GM19455 (cell line): ENCODE results near the gene ULBP2.
"Not testable (repeated sequence)": the region's sequence is repeated elsewhere in the genome, so short reads cannot be mapped to it uniquely, and the experiment has no call there.

Experiments used
- ATAC-seq: cut with Tn5 transposase; IDR thresholded peaks from one replicate; pipeline ENCODE4 v1.9.1; 2021; ENCODE audit not compliant: unreplicated experiment

The ULBP2 gene

DNA sequence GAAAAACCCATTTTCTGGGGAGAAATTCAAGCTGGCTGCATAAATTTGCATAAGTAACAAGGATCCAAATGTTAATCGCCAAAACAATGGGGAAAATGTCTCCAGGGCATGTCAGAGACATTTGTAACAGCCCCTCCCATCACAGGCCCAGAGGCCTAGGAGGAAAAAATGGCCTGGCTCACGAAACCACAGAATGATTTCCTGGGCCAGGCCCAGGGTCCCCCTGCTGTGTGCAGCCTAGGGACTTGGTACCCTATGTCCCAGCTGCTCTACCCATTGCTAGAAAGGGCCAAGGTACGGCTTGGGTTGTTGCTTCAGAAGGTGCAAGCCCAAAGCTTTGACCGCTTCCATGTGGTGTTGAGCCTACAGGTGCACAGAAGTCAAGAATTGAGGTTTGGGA, 33.3 kb upstream of the ULBP2 start:
- ATAC-seq: not testable (repeated sequence)

- no peak for ATAC-seq
Measured at GRCh38 chr6:149909701-149910470, 31.9 kb upstream of the ULBP2 start.

GRCh38 chr6:149910721-149911151, 31.1 kb upstream of the ULBP2 start:
- ATAC-seq: no peak

DNA sequence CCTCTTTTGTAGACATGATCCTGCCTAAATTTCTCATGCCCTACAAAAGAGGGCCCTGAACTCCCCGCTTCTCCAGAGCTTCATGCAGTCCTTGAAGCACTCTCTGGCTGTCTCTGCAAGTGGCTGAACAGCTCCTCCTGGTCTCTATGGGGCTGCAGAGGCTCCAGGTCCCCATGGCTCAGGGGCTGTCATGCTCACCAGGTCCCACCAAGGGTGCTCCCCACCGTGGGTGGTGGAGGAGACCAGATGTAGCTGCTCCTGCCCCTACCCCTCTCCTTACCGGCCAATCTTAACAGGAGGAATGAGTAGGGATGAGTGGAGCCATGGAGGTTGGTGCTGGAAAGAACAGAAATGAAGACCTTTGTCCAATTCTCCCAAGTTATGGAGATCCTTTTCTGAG, 29.1 kb upstream of the ULBP2 start:
- ATAC-seq: not testable (repeated sequence)

GRCh38 chr6:149913085-149913484, 28.7 kb upstream of the ULBP2 start:
- no peak for ATAC-seq

DNA sequence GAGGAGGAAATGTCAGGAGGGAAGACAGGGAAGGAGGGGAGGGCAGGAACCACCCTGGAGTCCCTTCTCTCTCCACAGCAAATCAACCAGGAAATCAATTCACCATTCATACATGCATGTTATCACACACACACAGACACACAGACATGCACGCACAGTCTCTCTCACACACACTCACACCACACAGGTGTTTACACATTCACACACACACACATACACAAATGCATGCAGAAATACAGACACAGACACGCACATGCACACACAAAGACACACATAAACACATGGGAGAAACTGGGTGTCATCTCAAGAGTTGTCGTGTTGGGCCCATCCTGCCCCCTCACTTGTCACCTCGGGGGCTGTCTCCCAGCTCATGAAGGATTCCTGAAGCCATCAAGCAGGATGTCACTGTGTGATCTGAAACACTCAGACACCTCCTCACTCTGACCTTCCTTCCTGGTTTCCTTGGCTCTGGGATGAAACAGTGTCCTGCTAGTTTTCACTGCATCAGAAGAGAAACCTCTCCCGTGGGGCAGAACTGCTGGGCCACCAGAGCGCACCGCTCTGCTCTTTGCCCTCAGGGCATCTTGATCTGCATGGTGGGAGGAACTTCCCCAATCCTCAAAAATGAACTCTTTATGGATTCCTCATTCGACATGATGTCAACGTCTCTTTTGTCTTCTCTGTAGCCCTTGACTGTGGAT, 28.1 kb upstream of the ULBP2 start:
- no peak for ATAC-seq

GRCh38 chr6:149915970-149916865, 25.6 kb upstream of the ULBP2 start:
- no peak for ATAC-seq

GRCh38 chr6:149917679-149918078, 24.1 kb upstream of the ULBP2 start:
- ATAC-seq: no peak

- no peak for ATAC-seq
Measured at GRCh38 chr6:149918151-149918905, 23.5 kb upstream of the ULBP2 start.

DNA sequence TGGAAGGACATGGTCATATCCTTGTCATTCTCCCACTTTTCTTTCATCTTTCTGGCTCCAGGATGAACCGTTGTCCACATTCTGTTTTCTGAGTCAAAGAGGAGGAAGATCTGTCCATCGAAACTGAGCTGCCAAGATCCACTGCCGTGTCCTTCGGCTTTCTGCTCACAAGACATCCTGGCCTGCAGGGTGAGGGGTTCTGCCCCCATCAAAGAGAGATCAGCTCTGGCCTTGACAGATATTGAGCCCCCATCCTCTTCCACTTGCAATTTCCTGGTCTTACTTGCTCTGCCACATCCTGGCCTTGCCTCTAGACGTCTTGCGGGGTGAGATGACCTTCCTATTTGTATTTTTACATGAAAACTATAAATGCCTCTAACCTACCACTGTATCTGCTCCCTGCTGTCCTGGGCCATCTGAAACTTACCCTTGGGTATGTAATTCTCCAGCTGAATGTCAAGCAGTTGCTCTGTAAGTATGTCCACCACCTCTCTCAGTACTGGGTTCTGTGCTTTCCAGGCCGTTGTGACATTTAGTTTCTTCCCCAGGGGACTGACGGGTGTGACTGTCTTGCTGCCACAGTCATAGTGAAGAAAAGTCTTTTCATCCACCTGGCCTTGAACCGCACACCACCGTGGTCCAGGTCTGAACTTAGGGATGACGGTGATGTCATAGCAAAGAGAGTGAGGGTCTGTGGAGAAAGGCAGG, 22.5 kb upstream of the ULBP2 start:
- ATAC-seq: not testable (repeated sequence)

DNA sequence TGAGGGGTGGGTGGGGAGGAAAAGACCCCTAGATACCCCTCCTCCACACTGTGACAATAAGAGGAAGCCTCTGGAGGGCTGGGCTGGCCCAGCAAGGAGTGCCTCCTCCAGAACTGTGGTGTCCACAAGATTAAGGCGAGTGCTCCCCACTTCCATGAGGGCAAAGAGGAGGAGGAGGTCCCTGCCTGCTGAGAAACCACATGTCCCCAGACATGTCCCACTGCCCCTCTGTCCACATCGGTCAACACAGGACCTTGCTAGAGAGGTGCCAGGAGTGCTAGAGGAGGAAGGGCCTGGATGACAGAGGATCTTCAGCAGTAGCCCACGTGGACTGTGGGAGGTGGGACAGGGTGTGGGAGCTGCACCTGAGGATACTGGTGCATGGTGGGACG, 22.0 kb upstream of the ULBP2 start:
- no peak for ATAC-seq

DNA sequence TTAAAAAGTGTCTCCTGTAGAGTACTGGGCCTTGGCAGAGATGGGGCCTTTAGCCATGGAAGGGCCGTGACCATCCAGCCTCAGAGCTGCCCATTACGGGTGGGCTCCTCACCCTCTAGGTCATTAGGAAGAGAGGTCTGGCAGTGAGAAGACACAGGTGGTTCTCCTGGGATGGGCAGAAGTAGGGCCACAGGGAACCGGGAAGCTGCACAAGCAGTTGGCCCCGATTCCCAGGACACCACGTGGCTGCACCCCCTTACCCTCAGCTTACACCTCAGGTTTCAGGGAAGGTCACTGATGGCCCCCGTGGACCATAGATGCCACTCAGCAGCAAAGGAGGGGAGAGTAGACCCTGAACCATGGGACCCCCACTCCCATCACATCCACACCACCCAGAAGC, 20.5 kb upstream of the ULBP2 start:
- ATAC-seq: no peak

DNA sequence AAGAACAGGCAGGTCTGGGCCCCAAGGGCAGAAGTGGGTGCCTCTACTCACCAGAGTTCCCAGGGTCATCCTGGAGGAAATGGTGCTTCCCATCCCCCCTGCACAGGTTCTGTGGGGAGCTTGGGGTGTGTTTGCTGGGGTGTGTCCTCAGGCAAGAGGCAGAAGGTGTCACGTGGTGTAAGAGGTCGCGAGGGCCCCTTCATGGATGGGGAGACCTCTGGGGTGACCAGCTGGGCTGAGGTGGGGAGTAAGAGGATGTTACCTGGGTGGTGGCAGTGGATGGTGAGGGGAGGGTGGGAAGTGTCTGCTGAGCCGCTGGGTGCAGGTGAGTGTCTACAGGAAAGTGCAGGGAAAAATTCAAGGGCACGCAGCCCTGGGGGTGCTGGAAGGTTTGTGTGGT, 19.7 kb upstream of the ULBP2 start:
- not testable (repeated sequence) for ATAC-seq

DNA sequence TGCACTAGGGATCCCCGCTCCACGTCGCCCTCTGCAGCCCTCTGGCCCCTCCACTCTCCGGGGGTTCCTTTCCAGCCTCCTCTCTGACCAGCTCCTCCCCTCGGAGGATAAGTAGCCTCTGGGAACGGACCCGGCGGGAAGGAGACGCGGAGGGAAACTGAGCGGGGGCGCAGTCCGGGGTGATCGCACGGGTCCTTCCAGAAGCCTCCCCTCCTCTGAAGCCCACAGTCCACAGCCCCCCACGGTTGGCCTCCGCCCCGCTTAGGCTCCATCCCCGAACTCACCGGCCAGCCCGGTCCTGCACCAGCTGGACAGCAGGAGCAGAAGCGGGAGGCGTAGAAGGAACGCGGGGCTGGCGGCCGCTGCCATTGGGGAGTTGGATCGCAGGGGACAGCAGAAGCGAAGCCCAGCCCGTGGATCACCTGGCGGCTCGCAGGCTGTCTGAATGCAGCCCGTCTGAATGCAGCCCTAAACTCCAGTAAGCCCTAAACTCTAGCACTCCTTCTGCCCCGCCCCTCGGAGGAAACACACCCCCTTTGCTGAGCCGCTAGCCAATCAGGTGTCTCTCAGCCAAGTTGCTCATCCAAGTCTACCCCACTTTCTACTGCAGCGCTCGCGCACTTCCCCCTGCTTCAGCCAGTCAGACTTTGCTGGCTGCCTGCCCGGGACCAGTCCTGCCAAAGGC, 19.0 kb upstream of the ULBP2 start, which contains the start of gene RAET1G:
RAET1G (minus strand) TSS at position 480 of the 685 bp plus-strand sequence; CDS start at position 369, 111 bp downstream.
- no peak for ATAC-seq

DNA sequence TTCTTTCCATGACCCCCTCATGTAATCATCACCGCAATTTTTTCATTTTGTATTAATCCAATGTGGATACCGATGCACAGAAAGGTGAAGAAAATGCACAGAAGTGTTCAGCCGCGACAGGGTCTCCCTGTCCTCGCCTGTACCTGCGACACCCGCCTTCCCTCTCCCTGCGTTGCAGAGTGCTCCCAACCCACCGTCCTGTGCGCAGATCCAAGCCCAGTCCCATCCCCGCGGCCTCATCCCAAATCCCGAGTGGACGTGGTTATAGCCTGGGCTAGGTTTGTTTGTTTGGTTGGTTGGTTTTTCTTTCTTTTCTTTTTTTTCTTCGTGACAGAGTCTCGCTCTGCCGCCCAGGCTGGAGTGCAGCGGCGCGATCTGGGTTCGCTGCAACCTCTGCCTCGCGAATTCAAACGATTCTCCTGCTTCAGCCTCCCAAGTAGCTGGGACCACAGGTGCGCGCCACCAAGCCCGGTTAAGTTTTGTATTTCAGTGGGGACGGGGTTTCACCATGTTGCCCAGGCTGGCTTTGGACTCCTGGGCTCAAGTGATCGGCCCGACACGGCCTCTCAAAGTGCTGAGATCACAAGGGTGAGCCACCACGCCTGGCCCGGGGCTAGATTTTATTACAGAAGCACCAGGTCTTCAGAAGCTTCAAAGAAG, 18.4 kb upstream of the ULBP2 start:
- no peak for ATAC-seq

DNA sequence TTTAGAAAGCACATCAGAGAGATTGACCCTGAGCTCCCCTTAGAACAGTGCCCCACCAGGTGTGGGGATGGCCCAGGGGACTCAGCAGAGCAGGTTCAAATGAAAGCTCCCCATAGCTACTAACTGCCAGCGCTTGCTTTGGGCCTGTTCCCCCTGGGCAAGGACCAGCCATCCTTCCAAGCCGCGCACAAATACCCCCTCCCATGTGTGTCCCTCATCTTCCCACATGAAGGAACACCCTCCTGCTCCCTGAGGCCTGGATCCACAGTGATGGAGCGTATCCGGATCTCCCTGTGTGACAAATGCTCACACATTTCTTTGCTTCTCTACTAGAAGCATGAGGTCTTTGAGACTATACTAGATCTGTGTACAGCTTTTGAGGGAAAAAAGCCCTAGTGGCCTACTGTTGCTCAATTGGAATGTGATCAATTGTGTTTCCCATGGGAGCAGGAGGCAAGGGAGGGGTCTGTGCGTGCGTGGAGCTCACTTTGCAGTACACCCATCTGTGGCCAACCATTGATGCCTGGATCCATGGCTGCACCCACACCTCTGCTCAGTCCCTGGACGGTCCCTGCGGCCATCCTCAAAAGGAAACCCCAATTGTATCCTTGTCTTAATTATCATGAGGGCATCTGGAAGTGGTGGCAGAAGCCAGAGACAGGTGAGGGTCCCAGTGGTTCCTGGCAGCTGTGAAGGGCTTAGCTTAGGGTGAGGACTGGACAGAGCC, 17.4 kb upstream of the ULBP2 start:
- ATAC-seq: no peak

DNA sequence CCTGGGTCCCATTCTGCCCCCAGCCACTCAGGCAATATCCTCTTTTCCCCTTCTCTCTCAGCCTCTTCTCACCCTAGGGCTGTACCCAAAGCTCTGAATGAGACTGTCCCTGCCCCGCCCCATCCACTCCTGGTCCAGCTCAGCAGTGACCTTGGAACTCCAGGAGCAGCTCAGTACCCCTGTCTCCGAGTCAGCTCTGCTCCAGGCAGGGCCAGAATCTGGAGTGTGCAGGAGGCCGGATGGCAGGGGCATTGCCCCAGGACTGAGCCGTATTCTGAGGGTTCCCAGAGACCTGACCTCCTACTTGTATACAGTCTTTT, 16.9 kb upstream of the ULBP2 start:
- ATAC-seq: no peak

DNA sequence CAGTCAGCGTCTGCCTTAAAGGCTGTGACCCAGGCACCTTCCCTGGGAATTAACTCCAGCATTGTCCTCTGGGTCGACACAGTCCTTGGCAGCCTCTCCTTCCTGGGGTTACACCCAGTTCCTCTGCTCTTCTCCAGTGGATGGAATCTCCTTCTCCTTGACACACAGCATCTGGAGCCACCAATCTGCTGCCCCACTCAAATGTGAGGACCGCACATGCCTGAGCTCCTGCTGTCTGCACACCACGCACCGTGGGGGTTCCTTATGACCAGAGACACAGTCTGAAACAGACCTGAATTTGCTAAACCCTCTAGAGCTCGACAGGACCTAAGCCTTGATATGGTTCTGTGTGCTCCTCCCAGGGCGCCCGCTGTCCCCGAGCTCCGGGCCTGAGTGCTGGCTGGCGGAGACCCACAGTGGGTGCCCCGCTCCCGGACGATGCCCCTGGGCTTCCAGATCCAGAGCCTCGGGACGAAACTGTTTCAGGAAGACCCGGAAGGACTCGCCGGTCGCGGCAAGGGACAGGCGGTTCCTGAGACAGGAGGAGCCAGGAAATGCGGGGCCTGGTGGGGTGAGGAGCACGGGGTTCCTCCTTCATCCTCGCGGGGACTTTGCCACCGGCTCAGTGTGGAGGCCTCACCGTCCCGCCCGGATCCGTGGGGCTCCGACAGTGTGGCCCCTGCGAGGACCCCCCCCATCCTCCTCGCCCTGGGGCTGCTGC, 16.4 kb upstream of the ULBP2 start:
- ATAC-seq: no peak
